ENCODE results near the gene MRM2. TPM values are rescaled to one million over a fixed set of nuclear protein-coding genes. Genes with fewer than 3 reads are reported as not detected.
A peak's percentile ranks its signal among the peaks of the same experiment; 100 is the strongest.

The MRM2 gene
- total and polyA plus RNA-seq, 10 of the 15 experiments (the other 5 are each of a cell fraction or from before 2014, with no cell fraction given): 43.2 to 128 (median 71.4) TPM

DNA sequence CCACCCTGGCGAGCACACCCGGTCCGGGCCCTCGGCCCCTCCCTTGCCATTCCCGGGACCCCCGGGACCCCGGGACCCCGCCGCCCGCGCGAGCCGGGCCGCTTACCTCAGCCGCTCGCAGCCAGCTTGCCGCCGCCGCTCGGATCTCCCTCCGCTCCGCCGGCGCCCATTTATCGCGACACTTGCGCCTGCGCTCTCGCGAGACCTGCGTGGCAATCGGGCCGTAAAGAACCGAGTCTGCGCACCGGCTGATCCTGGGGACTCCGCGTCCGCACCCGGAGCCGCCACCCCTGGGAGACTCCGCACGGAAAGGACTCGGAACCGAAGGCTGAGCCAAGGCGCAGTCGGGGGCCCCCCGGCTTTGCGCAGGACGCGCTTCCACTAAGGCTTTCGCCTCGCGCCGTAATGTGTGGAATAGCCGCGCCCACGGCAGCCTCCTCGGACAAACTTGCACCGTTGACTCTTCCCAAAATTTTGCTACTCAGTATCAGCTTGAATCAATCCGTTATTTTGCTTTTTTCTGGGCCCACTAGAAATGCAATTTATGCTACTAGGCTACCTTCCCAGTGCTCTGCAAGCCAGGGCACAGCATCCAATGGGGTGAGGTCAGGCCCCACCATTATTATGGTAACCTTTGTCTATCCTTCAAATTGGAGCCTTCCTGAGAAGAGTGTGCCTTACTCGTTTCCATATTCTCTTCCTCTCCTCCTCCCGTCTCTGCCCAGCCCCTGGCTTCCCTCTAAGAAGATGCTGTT, 9.1 kb downstream of the MRM2 start, which contains the start of gene MAD1L1 (continued):
- TF ChIP-seq SIX5 (IDR thresholded peaks at IDR 0.05; ENCODE audit: low read depth, low read length, severe bottlenecking) (peak; percentile 21), NRF1 (conservative IDR thresholded peaks at IDR 0.05; ENCODE audit: low read depth, low read length) (peak; percentile 48), MTA3 (IDR thresholded peaks at IDR 0.05; ENCODE audit: borderline replicate concordance, low read length) (no peak), ETV6 (conservative IDR thresholded peaks at IDR 0.05 in 1 of 2, IDR thresholded peaks at IDR 0.05 in 1 of 2; ENCODE audit: borderline replicate concordance in 1 of 2, low read depth in 1 of 2) (no peak), ZNF274 (IDR thresholded peaks at IDR 0.05; ENCODE audit: insufficient read depth, insufficient read length) (no peak), NFYB (IDR thresholded peaks at IDR 0.05; ENCODE audit: insufficient read depth, low read depth, low read length) (no peak), EP300 (IDR thresholded peaks at IDR 0.05; ENCODE audit: borderline replicate concordance in 1 of 2, control insufficient read depth in 1 of 2, low read depth in 2 of 2, low read length in 2 of 2) (no peak), SPI1 (IDR thresholded peaks at IDR 0.05; ENCODE audit: borderline replicate concordance, insufficient read depth, low read depth, low read length) (no peak), SRF (IDR thresholded peaks at IDR 0.05; ENCODE audit: low read depth in 2 of 2, low read length in 2 of 2) (peak in 1 of 2 experiments; percentile 22; a peak in 1 of 4 replicates), ZNF384 (IDR thresholded peaks at IDR 0.05; ENCODE audit: borderline replicate concordance, low read depth, low read length) (no peak), RFX5 (IDR thresholded peaks at IDR 0.05; ENCODE audit: low read depth, low read length) (no peak), ZNF207 (IDR thresholded peaks at IDR 0.05; ENCODE audit: borderline replicate concordance) (peak; percentile 90; the same call in 1 of the 2 replicates), CBX5 (IDR thresholded peaks at IDR 0.05; ENCODE audit: low read depth) (no peak), CHD2 (IDR thresholded peaks at IDR 0.05; ENCODE audit: borderline replicate concordance, low read depth, low read length) (peak; percentile 100), GABPA (IDR thresholded peaks at IDR 0.05; ENCODE audit: low read depth) (no peak), MYC (IDR thresholded peaks at IDR 0.05; ENCODE audit: insufficient read depth, insufficient read length, insufficient replicate concordance, low read length, severe bottlenecking) (no peak)
- TF ChIP-seq, protein P1, sequence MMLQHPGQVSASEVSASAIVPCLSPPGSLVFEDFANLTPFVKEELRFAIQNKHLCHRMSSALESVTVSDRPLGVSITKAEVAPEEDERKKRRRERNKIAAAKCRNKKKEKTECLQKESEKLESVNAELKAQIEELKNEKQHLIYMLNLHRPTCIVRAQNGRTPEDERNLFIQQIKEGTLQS (IDR thresholded peaks at IDR 0.05; ENCODE audit: borderline replicate concordance, extremely low read depth, low read depth, low read length): no peak
- TF ChIP-seq, protein P2, sequence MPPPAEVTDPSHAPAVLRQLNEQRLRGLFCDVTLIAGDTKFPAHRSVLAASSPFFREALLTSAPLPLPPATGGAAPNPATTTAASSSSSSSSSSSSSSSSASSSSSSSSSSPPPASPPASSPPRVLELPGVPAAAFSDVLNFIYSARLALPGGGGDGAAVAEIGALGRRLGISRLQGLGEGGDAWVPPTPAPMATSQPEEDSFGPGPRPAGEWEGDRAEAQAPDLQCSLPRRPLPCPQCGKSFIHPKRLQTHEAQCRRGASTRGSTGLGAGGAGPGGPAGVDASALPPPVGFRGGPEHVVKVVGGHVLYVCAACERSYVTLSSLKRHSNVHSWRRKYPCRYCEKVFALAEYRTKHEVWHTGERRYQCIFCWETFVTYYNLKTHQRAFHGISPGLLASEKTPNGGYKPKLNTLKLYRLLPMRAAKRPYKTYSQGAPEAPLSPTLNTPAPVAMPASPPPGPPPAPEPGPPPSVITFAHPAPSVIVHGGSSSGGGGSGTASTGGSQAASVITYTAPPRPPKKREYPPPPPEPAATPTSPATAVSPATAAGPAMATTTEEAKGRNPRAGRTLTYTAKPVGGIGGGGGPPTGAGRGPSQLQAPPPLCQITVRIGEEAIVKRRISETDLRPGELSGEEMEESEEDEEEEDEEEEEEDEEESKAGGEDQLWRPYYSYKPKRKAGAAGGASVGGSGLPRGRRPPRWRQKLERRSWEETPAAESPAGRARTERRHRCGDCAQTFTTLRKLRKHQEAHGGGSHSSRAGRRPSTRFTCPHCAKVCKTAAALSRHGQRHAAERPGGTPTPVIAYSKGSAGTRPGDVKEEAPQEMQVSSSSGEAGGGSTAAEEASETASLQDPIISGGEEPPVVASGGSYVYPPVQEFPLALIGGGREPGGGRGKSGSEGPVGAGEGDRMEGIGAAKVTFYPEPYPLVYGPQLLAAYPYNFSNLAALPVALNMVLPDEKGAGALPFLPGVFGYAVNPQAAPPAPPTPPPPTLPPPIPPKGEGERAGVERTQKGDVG (CRISPR knock-in tag; IDR thresholded peaks at IDR 0.05): no peak
- TF ChIP-seq, protein P3, sequence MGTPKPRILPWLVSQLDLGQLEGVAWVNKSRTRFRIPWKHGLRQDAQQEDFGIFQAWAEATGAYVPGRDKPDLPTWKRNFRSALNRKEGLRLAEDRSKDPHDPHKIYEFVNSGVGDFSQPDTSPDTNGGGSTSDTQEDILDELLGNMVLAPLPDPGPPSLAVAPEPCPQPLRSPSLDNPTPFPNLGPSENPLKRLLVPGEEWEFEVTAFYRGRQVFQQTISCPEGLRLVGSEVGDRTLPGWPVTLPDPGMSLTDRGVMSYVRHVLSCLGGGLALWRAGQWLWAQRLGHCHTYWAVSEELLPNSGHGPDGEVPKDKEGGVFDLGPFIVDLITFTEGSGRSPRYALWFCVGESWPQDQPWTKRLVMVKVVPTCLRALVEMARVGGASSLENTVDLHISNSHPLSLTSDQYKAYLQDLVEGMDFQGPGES (IDR thresholded peaks at IDR 0.05): peak; percentile 48; the same call in 1 of the 2 replicates
- TF ChIP-seq, protein P4, sequence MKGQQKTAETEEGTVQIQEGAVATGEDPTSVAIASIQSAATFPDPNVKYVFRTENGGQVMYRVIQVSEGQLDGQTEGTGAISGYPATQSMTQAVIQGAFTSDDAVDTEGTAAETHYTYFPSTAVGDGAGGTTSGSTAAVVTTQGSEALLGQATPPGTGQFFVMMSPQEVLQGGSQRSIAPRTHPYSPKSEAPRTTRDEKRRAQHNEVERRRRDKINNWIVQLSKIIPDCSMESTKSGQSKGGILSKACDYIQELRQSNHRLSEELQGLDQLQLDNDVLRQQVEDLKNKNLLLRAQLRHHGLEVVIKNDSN (IDR thresholded peaks at IDR 0.05; ENCODE audit: borderline replicate concordance, extremely low read length, insufficient read depth, low read depth, low read length): no peak
- TF ChIP-seq, protein P5, sequence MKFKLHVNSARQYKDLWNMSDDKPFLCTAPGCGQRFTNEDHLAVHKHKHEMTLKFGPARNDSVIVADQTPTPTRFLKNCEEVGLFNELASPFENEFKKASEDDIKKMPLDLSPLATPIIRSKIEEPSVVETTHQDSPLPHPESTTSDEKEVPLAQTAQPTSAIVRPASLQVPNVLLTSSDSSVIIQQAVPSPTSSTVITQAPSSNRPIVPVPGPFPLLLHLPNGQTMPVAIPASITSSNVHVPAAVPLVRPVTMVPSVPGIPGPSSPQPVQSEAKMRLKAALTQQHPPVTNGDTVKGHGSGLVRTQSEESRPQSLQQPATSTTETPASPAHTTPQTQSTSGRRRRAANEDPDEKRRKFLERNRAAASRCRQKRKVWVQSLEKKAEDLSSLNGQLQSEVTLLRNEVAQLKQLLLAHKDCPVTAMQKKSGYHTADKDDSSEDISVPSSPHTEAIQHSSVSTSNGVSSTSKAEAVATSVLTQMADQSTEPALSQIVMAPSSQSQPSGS (IDR thresholded peaks at IDR 0.05; ENCODE audit: low read length): no peak; the same call in 1 of the 2 replicates
